GM12801 (cell line): ENCODE results near the gene ENHO.

Experiments used
- CTCF ChIP-seq: IDR thresholded peaks from one replicate; pipeline ENCODE4 v1.5.1; 2011; ENCODE audit warnings: control low read depth; ENCODE audit not compliant: insufficient read length; ENCODE audit errors: extremely low read depth

Gene ENHO

GRCh38 chr9:34566972-34567371 is 44.2 kb upstream of the ENHO start:
- no peak for TF ChIP-seq CTCF

- TF ChIP-seq CTCF = no peak
Measured at GRCh38 chr9:34566322-34566721, 43.5 kb upstream of the ENHO start.

- no peak for TF ChIP-seq CTCF
Measured at GRCh38 chr9:34565856-34566255, 43.1 kb upstream of the ENHO start.

GRCh38 chr9:34564617-34565016 is 41.8 kb upstream of the ENHO start:
- TF ChIP-seq CTCF = no peak

- TF ChIP-seq CTCF = no peak
Measured at GRCh38 chr9:34563262-34563661, 40.5 kb upstream of the ENHO start.

- no peak for TF ChIP-seq CTCF
Measured at GRCh38 chr9:34562135-34562745, 39.5 kb upstream of the ENHO start.

GRCh38 chr9:34560599-34561214 is 37.9 kb upstream of the ENHO start:
- no peak for TF ChIP-seq CTCF
